ENCODE results near the gene HLA-E.

Gene HLA-E

GRCh38 chr6:30500421-30501355, 11.4 kb downstream of the HLA-E start:
- no peaks in the 10 kb centered on the region for H3K27me3 ChIP-seq (ENCODE audit: insufficient read depth, insufficient read length)
- peaks cover 2% of the 10 kb centered on the region for H3K4me1 ChIP-seq (ENCODE audit: insufficient read depth, insufficient read length)
- no peak for DNase-seq (ENCODE audit: low read depth, low spot score)
- H3K9ac ChIP-seq (ENCODE audit: insufficient read length, low read depth) = no peak overlapping the region
- H3K9me3 ChIP-seq (ENCODE audit: insufficient read depth, low read length) = no peaks in the 10 kb centered on the region
- no peaks in the 10 kb centered on the region for H3K36me3 ChIP-seq (ENCODE audit: insufficient read depth, insufficient read length, low read length)
- TF ChIP-seq SUZ12 (IDR thresholded peaks at IDR 0.05; ENCODE audit: extremely low read depth, insufficient read depth, insufficient read length) (no peak), ZNF274 (IDR thresholded peaks at IDR 0.05; ENCODE audit: low read depth, low read length) (no peak), YY1 (IDR thresholded peaks at IDR 0.05; ENCODE audit: insufficient read depth, insufficient read length) (no peak)
- no peak overlapping the region for H3K4me3 ChIP-seq (ENCODE audit: insufficient read length, low read depth)

DNA sequence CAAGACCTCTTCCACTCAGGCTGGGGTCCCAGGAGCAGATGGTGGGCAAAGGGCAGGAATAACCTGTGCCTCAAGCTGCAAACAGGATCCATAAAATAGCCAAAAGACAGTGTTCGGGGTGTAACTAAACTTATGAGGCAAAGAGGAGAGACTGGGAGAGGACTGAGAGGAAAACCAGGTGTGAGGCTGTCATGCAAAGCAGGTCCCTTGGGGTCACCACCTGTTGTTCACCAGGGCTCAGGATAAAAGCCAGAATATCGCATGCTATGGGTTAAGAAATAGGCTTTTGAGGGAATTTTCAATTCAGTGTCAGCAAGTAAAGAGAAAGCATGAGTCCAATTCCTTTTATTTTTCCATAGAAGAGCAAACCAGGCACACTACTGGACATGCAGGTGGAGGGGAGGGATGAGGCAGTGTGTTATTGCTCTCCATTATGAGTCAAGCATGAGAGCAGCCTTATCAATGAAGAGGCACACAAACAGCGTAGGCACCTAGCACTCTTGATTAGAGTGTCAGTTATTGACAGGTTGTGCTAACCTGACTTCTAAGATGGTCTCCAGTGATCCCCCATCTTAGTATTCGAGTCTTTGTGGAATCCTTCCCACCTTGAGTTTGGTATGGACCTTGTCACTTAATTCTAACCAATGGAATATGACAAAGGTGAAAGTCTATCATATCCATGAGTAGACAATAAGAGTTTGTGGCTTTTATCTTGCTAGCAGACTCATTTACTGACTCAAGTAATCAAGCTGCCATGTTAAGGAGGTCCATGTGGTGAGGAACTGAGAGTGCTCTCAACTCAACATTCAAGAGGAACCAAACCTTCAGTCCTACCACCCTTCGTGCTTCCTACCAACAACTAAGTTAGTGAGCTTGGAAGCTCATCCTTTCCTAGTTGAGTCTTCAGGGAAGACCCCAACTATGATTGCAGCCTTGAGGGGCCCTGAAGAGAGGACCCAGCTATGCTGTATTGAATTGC, 18.8 kb downstream of the HLA-E start:
- no peak for DNase-seq (ENCODE audit: low read depth, low spot score)
- Histone ChIP-seq H3K9me3 (ENCODE audit: insufficient read depth, low read length) (no peaks in the 10 kb centered on the region), H3K4me3 (ENCODE audit: insufficient read length, low read depth) (no peak overlapping the region), H3K27me3 (ENCODE audit: insufficient read depth, insufficient read length) (no peaks in the 10 kb centered on the region), H3K36me3 (ENCODE audit: insufficient read depth, insufficient read length, low read length) (no peaks in the 10 kb centered on the region), H3K4me1 (ENCODE audit: insufficient read depth, insufficient read length) (no peaks in the 10 kb centered on the region), H3K9ac (ENCODE audit: insufficient read length, low read depth) (no peak overlapping the region)
- TF ChIP-seq YY1 (IDR thresholded peaks at IDR 0.05; ENCODE audit: insufficient read depth, insufficient read length) = no peak
- no peak for TF ChIP-seq ZNF274 (IDR thresholded peaks at IDR 0.05; ENCODE audit: low read depth, low read length)
- no peak for TF ChIP-seq SUZ12 (IDR thresholded peaks at IDR 0.05; ENCODE audit: extremely low read depth, insufficient read depth, insufficient read length)

DNA sequence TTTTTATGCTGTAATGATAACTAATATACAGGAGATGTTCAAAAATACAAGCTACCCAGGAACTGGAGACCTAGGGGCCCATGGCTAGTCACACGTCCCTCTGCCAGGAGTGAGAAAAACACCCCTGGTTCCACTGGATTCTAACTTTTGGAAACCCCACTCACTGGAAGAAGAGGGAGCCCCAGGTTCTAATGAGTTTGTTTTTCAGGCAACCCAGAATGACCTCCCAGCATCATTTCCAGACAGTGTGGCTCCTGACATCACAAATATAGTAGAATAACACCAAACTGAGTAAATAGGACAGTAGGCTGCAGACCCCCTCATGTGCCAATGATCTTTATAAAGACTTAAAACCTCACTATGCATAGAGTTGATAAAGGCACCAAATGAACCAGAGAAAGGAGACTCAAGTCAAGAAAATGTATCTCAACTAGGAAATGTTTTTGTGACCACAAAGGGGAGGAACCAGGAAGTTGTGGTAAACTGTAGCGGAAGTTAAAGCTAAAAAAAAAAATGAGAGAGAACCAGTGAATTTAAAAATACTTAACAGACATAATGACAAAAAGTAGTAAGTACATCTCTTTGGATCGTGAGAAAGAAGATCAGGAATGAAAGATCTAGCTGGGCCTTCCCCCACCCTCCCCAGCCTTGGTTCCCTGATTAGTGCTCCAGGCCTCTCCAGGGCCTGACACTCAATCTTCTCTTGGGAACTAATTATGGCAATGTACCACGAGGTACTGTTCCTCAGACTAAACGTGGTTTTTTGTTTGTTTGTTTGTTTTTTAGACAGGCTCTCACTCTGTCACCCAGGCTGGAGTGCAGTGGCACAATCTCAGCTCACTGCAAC, 19.8 kb downstream of the HLA-E start:
- no peaks in the 10 kb centered on the region for H3K4me1 ChIP-seq (ENCODE audit: insufficient read depth, insufficient read length)
- no peak for DNase-seq (ENCODE audit: low read depth, low spot score)

GRCh38 chr6:30510419-30511168, 21.3 kb downstream of the HLA-E start:
- Histone ChIP-seq H3K36me3 (ENCODE audit: insufficient read depth, insufficient read length, low read length) (no peaks in the 10 kb centered on the region), H3K27me3 (ENCODE audit: insufficient read depth, insufficient read length) (no peaks in the 10 kb centered on the region), H3K9me3 (ENCODE audit: insufficient read depth, low read length) (no peaks in the 10 kb centered on the region), H3K9ac (ENCODE audit: insufficient read length, low read depth) (no peak overlapping the region), H3K4me1 (ENCODE audit: insufficient read depth, insufficient read length) (no peaks in the 10 kb centered on the region), H3K4me3 (ENCODE audit: insufficient read length, low read depth) (no peak overlapping the region)
- no peak for TF ChIP-seq ZNF274 (IDR thresholded peaks at IDR 0.05; ENCODE audit: low read depth, low read length)
- TF ChIP-seq YY1 (IDR thresholded peaks at IDR 0.05; ENCODE audit: insufficient read depth, insufficient read length) = no peak
- TF ChIP-seq SUZ12 (IDR thresholded peaks at IDR 0.05; ENCODE audit: extremely low read depth, insufficient read depth, insufficient read length) = no peak
- DNase-seq (ENCODE audit: low read depth, low spot score) = no peak

More for the DNA sequence above, 19.8 kb downstream of the HLA-E start:
- Histone ChIP-seq H3K9ac (ENCODE audit: insufficient read length, low read depth) (no peak overlapping the region), H3K4me3 (ENCODE audit: insufficient read length, low read depth) (no peak overlapping the region), H3K27me3 (ENCODE audit: insufficient read depth, insufficient read length) (no peaks in the 10 kb centered on the region), H3K9me3 (ENCODE audit: insufficient read depth, low read length) (no peaks in the 10 kb centered on the region), H3K36me3 (ENCODE audit: insufficient read depth, insufficient read length, low read length) (no peaks in the 10 kb centered on the region)
- no peak for TF ChIP-seq ZNF274 (IDR thresholded peaks at IDR 0.05; ENCODE audit: low read depth, low read length)
- no peak for TF ChIP-seq YY1 (IDR thresholded peaks at IDR 0.05; ENCODE audit: insufficient read depth, insufficient read length)
- no peak for TF ChIP-seq SUZ12 (IDR thresholded peaks at IDR 0.05; ENCODE audit: extremely low read depth, insufficient read depth, insufficient read length)

DNA sequence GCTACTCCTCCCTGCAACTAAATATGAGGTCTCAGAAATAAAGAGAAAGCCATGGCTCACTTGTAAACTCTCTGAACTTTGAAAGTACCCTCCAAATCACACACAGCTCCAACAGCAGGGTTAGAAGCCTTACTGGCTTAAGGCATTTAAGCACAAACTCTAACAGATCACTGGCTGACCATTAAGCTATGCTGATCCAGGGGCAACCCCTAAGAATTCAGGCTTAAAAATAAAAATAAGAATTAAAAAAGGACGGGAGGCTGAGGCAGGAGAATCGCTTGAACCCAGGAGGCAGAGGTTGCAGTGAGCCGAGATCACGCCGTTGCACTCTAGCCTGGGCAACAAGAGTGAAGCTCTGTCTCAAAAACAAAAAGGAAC, 21.8 kb downstream of the HLA-E start:
- Histone ChIP-seq H3K4me3 (ENCODE audit: insufficient read length, low read depth) (no peak overlapping the region), H3K9me3 (ENCODE audit: insufficient read depth, low read length) (no peaks in the 10 kb centered on the region), H3K27me3 (ENCODE audit: insufficient read depth, insufficient read length) (no peaks in the 10 kb centered on the region), H3K36me3 (ENCODE audit: insufficient read depth, insufficient read length, low read length) (no peaks in the 10 kb centered on the region), H3K9ac (ENCODE audit: insufficient read length, low read depth) (no peak overlapping the region), H3K4me1 (ENCODE audit: insufficient read depth, insufficient read length) (no peaks in the 10 kb centered on the region)
- DNase-seq (ENCODE audit: low read depth, low spot score) = no peak
- TF ChIP-seq YY1 (IDR thresholded peaks at IDR 0.05; ENCODE audit: insufficient read depth, insufficient read length) (no peak), SUZ12 (IDR thresholded peaks at IDR 0.05; ENCODE audit: extremely low read depth, insufficient read depth, insufficient read length) (no peak), ZNF274 (IDR thresholded peaks at IDR 0.05; ENCODE audit: low read depth, low read length) (no peak)

DNA sequence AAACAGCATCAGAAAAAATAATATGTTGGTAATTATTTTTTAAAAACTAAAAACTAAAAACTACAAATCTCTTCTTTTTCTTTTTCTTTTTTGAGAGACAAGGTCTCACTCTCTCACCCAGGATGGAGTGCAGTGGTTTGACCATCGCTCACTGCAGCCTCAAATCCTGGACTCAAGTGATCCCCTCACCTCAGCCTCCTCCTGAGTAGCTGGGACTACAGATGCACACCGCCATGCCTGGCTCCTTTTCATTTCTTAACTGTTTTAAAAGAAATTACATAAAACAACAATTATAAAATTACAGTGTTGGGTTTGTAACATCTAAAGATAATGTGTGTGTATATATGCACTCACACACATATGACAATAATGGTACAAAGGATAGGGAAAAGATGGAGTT, 24.1 kb downstream of the HLA-E start:
- Histone ChIP-seq H3K27me3 (ENCODE audit: insufficient read depth, insufficient read length) (no peaks in the 10 kb centered on the region), H3K9me3 (ENCODE audit: insufficient read depth, low read length) (no peaks in the 10 kb centered on the region; the same call in 1 of the 2 replicates), H3K9ac (ENCODE audit: insufficient read length, low read depth) (no peak overlapping the region), H3K4me1 (ENCODE audit: insufficient read depth, insufficient read length) (no peaks in the 10 kb centered on the region), H3K36me3 (ENCODE audit: insufficient read depth, insufficient read length, low read length) (no peaks in the 10 kb centered on the region), H3K4me3 (ENCODE audit: insufficient read length, low read depth) (no peak overlapping the region)
- TF ChIP-seq YY1 (IDR thresholded peaks at IDR 0.05; ENCODE audit: insufficient read depth, insufficient read length) = no peak
- no peak for TF ChIP-seq SUZ12 (IDR thresholded peaks at IDR 0.05; ENCODE audit: extremely low read depth, insufficient read depth, insufficient read length)
- TF ChIP-seq ZNF274 (IDR thresholded peaks at IDR 0.05; ENCODE audit: low read depth, low read length) = no peak
- no peak for DNase-seq (ENCODE audit: low read depth, low spot score)
